SU-DHL-6 (cell line): Measurements from ENCODE around the gene CREB5.

Source experiments
- EZH2phosphoT487 ChIP-seq: fragments of 200-600 bp; sonication (generic), shearing (Covaris generic); conservative IDR thresholded peaks from 2 replicates; pipeline ENCODE4 v1.6.1; 2018; ENCODE audit warnings: mild to moderate bottlenecking, antibody characterized with exemption, low read length, moderate library complexity, mixed read lengths
- TF ChIP-seq, protein P1 (sequence below): fragments of 200-600 bp; sonication (generic); IDR thresholded peaks from one replicate; pipeline ENCODE4 v1.5.1; 2017; ENCODE audit warnings: antibody characterized with exemption, mild to moderate bottlenecking, low read length, moderate library complexity; ENCODE audit not compliant: insufficient read depth, poor library complexity, severe bottlenecking

DNA sequence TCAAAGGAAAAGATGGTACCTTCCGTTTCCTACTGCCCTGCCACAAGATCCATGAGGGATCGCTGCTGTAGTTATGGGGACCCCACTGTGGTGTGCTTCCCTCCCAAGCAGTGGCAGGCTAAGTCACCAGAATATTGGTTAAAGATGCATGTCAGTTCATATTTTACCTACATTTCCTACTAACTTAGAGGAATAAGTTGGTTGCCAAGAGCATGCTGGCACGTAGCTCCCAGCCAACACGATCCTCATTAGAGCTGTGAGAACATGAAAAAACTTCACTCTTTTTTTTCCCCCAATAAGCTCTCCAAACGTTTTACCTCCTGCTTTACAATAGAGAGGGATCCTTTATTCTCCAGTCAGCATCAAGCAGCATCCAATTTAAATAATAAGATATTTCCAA lies 342.1 kb downstream of the CREB5 start:
- TF ChIP-seq, protein P1, sequence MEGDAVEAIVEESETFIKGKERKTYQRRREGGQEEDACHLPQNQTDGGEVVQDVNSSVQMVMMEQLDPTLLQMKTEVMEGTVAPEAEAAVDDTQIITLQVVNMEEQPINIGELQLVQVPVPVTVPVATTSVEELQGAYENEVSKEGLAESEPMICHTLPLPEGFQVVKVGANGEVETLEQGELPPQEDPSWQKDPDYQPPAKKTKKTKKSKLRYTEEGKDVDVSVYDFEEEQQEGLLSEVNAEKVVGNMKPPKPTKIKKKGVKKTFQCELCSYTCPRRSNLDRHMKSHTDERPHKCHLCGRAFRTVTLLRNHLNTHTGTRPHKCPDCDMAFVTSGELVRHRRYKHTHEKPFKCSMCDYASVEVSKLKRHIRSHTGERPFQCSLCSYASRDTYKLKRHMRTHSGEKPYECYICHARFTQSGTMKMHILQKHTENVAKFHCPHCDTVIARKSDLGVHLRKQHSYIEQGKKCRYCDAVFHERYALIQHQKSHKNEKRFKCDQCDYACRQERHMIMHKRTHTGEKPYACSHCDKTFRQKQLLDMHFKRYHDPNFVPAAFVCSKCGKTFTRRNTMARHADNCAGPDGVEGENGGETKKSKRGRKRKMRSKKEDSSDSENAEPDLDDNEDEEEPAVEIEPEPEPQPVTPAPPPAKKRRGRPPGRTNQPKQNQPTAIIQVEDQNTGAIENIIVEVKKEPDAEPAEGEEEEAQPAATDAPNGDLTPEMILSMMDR: no peak
- TF ChIP-seq EZH2phosphoT487: no peak
